A549 (cell line): ENCODE measurements around the gene ARHGAP22.

Source experiments
- CEBPB ChIP-seq, 2 experiments: fragments of >200 bp in 1 of 2; sonication (Bioruptor Twin) in 1 of 2; formaldehyde crosslinking in 1 of 2; IDR thresholded peaks; 2 replicates each; pipeline ENCODE4 v1.6.1; 2012 to 2016
- CTCF ChIP-seq: fragments of >200 bp; sonication (Bioruptor Twin); formaldehyde crosslinking; IDR thresholded peaks from 3 replicates; pipeline ENCODE4 v1.5.1; 2016
- POLR2AphosphoS2 ChIP-seq: conservative IDR thresholded peaks from 2 replicates; pipeline ENCODE4 v1.6.1; 2012; ENCODE audit warnings: low read length, improper control_type of control experiment, inconsistent platforms
- SMC3 ChIP-seq: fragments of >200 bp; sonication (Bioruptor Twin); formaldehyde crosslinking; IDR thresholded peaks from 3 replicates; pipeline ENCODE4 v1.6.1; 2018; ENCODE audit warnings: inconsistent platforms

- TF ChIP-seq CTCF (no peak), SMC3 (no peak), POLR2AphosphoS2 (no peak), CEBPB (IDR thresholded peaks at IDR 0.05) (no peak)
Observed at GRCh38 chr10:48508791-48509772, 95.8 kb downstream of the ARHGAP22 start.
